ENCODE data around the gene SORCS2. TPM values are rescaled to one million over a fixed set of nuclear protein-coding genes. Genes with fewer than 3 reads are reported as not detected.

Gene SORCS2
- total RNA-seq, 1 experiment from 2014 or later = 0.15 TPM

DNA sequence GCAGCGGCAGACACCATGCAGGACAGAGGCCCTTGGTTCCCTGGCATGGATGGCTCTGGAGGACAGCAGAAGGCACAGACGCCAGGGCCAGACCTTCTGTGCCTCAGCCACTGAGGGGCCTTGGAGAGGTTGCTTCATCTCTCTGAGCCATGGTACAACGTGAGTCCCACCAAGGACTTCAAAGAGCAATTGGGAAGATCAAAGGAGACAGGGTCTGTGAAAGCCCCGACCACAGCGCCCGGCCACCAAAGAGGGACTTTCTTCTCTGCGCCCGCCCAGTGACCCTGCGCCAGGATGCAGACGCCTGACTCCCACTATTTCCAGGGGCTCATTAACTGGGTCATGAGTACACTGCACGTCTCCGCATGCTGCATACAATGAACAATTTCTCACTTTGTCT, 573.3 kb downstream of the SORCS2 start:
- intact Hi-C loops (cut with micrococcal nuclease; ENCODE audit: unreplicated experiment) = no loop called here
- peaks cover 92% of the 10 kb centered on the region for H3K4me1 ChIP-seq (ENCODE audit: control insufficient read depth, insufficient read depth, low read length)
- BruUV-seq (replicated peaks) = no TSS peak
- peak overlapping the region; percentile 94 for H3K27ac ChIP-seq (ENCODE audit: low read length)
- no peak for DNase-seq (ENCODE audit: low read depth, low spot score)
- in situ Hi-C loops (cut with HindIII; ENCODE audit: low pct_unique_long_range_greater_than_20kb, low sequenced_read_pairs) = no loop called here
- no peak overlapping the region for H3K4me3 ChIP-seq (ENCODE audit: low read depth in 2 of 2, low read length in 2 of 2)
- ChIA-PET POLR2A (no interaction called here), CTCF (no interaction called here)
- H3K27me3 ChIP-seq (ENCODE audit: control insufficient read depth, insufficient read depth, low read length) = no peaks in the 10 kb centered on the region
- no peak for ATAC-seq
- H3K36me3 ChIP-seq (ENCODE audit: control insufficient read depth, insufficient read depth, low read length) = peaks cover 4% of the 10 kb centered on the region
- no peaks in the 10 kb centered on the region for H3K9me3 ChIP-seq (ENCODE audit: control insufficient read depth, insufficient read depth, low read depth, low read length)
- TF ChIP-seq SIN3A (IDR thresholded peaks at IDR 0.05; ENCODE audit: borderline replicate concordance, insufficient read depth, low read depth, low read length) (no peak), TCF7L2 (IDR thresholded peaks at IDR 0.05; ENCODE audit: low read depth, low read length) (peak; percentile 23; the same call in 1 of the 2 replicates), POLR2AphosphoS5 (IDR thresholded peaks at IDR 0.05; ENCODE audit: low read depth, low read length) (no peak)
- TF ChIP-seq, protein P1, sequence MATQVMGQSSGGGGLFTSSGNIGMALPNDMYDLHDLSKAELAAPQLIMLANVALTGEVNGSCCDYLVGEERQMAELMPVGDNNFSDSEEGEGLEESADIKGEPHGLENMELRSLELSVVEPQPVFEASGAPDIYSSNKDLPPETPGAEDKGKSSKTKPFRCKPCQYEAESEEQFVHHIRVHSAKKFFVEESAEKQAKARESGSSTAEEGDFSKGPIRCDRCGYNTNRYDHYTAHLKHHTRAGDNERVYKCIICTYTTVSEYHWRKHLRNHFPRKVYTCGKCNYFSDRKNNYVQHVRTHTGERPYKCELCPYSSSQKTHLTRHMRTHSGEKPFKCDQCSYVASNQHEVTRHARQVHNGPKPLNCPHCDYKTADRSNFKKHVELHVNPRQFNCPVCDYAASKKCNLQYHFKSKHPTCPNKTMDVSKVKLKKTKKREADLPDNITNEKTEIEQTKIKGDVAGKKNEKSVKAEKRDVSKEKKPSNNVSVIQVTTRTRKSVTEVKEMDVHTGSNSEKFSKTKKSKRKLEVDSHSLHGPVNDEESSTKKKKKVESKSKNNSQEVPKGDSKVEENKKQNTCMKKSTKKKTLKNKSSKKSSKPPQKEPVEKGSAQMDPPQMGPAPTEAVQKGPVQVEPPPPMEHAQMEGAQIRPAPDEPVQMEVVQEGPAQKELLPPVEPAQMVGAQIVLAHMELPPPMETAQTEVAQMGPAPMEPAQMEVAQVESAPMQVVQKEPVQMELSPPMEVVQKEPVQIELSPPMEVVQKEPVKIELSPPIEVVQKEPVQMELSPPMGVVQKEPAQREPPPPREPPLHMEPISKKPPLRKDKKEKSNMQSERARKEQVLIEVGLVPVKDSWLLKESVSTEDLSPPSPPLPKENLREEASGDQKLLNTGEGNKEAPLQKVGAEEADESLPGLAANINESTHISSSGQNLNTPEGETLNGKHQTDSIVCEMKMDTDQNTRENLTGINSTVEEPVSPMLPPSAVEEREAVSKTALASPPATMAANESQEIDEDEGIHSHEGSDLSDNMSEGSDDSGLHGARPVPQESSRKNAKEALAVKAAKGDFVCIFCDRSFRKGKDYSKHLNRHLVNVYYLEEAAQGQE (IDR thresholded peaks at IDR 0.05; ENCODE audit: insufficient read depth in 1 of 2, low read depth in 2 of 2, low read length in 1 of 2) = no peak; a peak in 1 of 4 replicates

DNA sequence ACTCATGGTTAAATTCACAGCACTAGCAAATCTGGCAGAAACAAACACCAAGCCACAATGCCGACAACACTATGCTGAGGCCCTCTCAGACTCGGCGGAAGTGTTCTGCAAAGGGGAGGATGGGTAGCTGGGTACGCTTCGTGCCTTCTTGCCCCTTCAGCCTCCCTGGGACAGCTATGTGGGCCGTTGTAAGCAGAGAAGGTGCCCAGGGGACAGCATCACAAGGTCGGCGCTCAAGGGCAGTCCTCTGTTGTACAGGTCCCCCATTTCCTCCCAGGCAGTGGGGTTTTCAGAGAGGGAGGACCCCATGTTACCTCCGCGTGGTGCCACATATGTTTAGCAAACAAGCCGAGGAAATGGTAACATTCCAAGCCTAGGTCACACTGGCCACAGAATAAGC, 573.7 kb downstream of the SORCS2 start:
- Histone ChIP-seq H3K4me3 (ENCODE audit: low read depth in 2 of 2, low read length in 2 of 2) (no peak overlapping the region), H3K4me1 (ENCODE audit: control insufficient read depth, insufficient read depth, low read length) (peaks cover 92% of the 10 kb centered on the region), H3K27me3 (ENCODE audit: control insufficient read depth, insufficient read depth, low read length) (no peaks in the 10 kb centered on the region), H3K36me3 (ENCODE audit: control insufficient read depth, insufficient read depth, low read length) (peaks cover 4% of the 10 kb centered on the region), H3K9me3 (ENCODE audit: control insufficient read depth, insufficient read depth, low read depth, low read length) (no peaks in the 10 kb centered on the region), H3K27ac (ENCODE audit: low read length) (peak overlapping the region; percentile 94)
- in situ Hi-C loops (cut with HindIII; ENCODE audit: low pct_unique_long_range_greater_than_20kb, low sequenced_read_pairs) (no loop called here), intact Hi-C loops (cut with micrococcal nuclease; ENCODE audit: unreplicated experiment) (no loop called here)
- no TSS peak for BruUV-seq (replicated peaks)
- DNase-seq (ENCODE audit: low read depth, low spot score) (no peak), ATAC-seq (no peak)
- TF ChIP-seq SIN3A (IDR thresholded peaks at IDR 0.05; ENCODE audit: borderline replicate concordance, insufficient read depth, low read depth, low read length) = 0 out of 2 replicates have a peak, but pooled peaks have one; percentile 19
- TF ChIP-seq, protein P1 (IDR thresholded peaks at IDR 0.05; ENCODE audit: insufficient read depth in 1 of 2, low read depth in 2 of 2, low read length in 1 of 2) = no peak
- TF ChIP-seq TCF7L2 (IDR thresholded peaks at IDR 0.05; ENCODE audit: low read depth, low read length) = no peak
- TF ChIP-seq, protein P2, sequence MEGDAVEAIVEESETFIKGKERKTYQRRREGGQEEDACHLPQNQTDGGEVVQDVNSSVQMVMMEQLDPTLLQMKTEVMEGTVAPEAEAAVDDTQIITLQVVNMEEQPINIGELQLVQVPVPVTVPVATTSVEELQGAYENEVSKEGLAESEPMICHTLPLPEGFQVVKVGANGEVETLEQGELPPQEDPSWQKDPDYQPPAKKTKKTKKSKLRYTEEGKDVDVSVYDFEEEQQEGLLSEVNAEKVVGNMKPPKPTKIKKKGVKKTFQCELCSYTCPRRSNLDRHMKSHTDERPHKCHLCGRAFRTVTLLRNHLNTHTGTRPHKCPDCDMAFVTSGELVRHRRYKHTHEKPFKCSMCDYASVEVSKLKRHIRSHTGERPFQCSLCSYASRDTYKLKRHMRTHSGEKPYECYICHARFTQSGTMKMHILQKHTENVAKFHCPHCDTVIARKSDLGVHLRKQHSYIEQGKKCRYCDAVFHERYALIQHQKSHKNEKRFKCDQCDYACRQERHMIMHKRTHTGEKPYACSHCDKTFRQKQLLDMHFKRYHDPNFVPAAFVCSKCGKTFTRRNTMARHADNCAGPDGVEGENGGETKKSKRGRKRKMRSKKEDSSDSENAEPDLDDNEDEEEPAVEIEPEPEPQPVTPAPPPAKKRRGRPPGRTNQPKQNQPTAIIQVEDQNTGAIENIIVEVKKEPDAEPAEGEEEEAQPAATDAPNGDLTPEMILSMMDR (IDR thresholded peaks at IDR 0.05) = no peak
- TF ChIP-seq POLR2AphosphoS5 (IDR thresholded peaks at IDR 0.05; ENCODE audit: low read depth, low read length) = no peak; the same call in 1 of the 2 replicates
- ChIA-PET CTCF (no interaction called here), POLR2A (no interaction called here)

Data from Panc1 (cell line).